ENCODE results near the gene AKNAD1.

GRCh38 chr1:108801101-108801500 lies 55.8 kb downstream of the AKNAD1 start:
- TF ChIP-seq EZH2 (IDR thresholded peaks at IDR 0.05; ENCODE audit: insufficient read depth, poor library complexity, severe bottlenecking) (no peak), EZH2phosphoT487 (IDR thresholded peaks at IDR 0.05; ENCODE audit: insufficient read depth, low read depth) (no peak)

All from GM23248 (cell line).